Suprapubic skin (tissue), 3 donors: ENCODE results near the gene PLB1.

Experiments used
- POLR2A ChIP-seq, 2 donors: fragments of 450-650 bp; IDR thresholded peaks; one replicate each; pipeline ENCODE4 v1.6.1; 2017; ENCODE audit warnings: antibody characterized with exemption in 2 of 2, mild to moderate bottlenecking in 2 of 2, moderate library complexity in 2 of 2
- TF ChIP-seq, protein P1 (sequence below), 2 donors: fragments of 200-600 bp in 1 of 2; fragments of 450-650 bp in 1 of 2; sonication (generic) in 1 of 2; IDR thresholded peaks; one replicate each; pipeline ENCODE4 v1.5.1; 2016 to 2019; ENCODE audit warnings: antibody characterized with exemption in 2 of 2, mild to moderate bottlenecking in 1 of 2, moderate library complexity in 1 of 2

DNA sequence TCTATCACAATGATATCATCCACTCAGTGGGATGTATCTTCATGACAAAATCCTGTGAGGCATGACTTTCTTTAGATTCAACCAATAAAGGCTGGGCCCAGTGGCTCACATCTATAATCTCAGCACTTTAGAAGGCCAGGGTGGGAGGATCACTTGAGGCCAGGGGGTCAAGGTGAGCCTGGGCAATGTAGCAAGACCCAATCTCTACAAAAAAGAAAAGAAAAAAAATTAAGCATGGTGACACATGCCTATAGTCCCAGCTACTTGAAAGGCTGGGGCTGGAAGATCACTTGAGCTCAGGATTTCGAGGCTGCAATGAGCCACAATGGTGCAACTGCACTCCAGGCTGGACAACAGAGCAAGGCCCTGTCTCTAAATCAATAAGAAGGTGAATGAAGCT is 68.0 kb downstream of the PLB1 start:
- TF ChIP-seq, protein P1, sequence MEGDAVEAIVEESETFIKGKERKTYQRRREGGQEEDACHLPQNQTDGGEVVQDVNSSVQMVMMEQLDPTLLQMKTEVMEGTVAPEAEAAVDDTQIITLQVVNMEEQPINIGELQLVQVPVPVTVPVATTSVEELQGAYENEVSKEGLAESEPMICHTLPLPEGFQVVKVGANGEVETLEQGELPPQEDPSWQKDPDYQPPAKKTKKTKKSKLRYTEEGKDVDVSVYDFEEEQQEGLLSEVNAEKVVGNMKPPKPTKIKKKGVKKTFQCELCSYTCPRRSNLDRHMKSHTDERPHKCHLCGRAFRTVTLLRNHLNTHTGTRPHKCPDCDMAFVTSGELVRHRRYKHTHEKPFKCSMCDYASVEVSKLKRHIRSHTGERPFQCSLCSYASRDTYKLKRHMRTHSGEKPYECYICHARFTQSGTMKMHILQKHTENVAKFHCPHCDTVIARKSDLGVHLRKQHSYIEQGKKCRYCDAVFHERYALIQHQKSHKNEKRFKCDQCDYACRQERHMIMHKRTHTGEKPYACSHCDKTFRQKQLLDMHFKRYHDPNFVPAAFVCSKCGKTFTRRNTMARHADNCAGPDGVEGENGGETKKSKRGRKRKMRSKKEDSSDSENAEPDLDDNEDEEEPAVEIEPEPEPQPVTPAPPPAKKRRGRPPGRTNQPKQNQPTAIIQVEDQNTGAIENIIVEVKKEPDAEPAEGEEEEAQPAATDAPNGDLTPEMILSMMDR (IDR thresholded peaks at IDR 0.05) = no peak
- TF ChIP-seq POLR2A (IDR thresholded peaks at IDR 0.05) = no peak
